Erythroblast (primary cell): ENCODE measurements around the gene MECP2.

Experiments
- GATA1 ChIP-seq: IDR thresholded peaks from 2 replicates; pipeline ENCODE4 v1.6.1; 2011; ENCODE audit warnings: low read depth, mild to moderate bottlenecking, control low read depth, low read length, moderate library complexity
- POLR2A ChIP-seq: IDR thresholded peaks from 2 replicates; pipeline ENCODE4 v1.6.1; 2011; ENCODE audit warnings: mild to moderate bottlenecking, low read length

DNA sequence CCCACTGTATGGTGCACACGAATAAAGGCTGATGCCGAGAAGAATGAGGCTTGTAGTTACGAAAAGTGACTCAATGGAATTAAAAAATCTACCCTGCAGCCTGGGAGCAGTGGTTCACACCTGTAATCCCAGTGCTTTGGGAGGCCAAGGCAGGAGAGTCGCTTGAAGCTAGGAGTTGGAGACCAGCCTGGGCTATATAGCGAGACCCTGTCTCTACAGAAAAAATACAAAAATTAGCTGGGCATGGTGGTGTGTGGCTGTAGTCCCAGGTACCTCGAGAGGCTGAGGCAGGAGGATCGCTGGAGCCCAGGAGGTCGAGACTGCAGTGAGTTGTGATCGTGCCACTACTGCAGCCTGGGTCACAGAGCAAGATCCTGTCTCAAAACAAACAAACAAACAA is 34.8 kb upstream of the MECP2 start:
- TF ChIP-seq POLR2A (no peak), GATA1 (no peak)
